Inflammatory macrophage treated with lipopolysaccharide for 4 hours (primary cell): ENCODE data around the gene SMIM21.

ENCODE experiments used
- DNase-seq: peaks from one replicate; pipeline ENCODE4 v3.0.0-alpha.2; 2020

The SMIM21 gene

GRCh38 chr18:75374466-75374865 lies 53.0 kb downstream of the SMIM21 start:
- no peak for DNase-seq

DNA sequence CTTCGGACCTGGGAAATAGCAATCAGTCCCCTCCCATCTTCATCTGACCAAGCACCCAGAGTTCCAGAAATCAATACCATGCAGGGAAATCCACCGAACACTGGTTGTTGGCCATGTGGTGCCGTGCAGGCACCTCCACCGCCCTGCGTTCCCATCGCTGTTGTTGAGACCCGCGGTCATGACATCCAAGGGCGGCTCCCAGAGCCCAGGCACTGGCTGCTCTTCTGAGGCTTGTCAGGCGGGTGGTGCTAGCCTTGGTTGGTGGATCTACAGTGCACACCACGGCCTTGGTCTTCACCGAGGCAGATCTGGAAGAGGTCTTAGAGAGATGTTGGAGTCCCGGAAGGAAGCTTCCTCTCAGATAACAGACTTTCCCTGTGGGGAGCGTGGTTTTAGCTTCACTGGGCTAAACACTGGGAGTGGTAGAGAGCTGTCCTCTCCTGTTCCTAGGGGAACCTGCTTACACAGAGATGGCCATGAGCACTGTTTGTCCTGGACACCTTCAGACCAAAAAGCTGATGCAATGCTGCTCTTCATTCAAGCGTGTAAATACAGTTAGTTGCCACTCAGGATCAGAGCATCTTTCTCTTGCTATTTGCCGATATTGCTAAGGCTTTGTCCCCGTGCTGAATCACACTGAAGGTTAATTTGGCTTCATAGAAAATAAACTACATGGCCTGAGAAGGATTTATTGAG lies 58.3 kb downstream of the SMIM21 start:
- no peak for DNase-seq

DNA sequence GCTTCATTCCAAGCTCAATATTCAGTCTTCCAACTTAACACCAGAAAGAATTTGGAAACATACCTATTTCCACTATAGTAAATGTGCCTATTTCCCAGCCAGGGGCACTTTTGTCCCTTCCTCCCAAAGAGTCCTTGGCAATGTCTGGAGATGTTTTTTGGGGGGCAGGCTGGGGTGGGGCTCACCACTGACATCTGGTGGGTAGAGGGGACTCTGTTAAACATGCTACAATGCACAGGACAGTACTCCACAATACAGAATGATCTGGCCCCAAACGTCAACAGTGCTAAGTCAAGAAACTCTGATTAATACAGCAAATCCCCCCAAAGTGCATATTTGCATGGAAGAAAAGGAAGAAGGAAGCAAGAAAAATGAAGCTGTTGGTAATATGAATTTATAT lies 61.7 kb downstream of the SMIM21 start:
- no peak for DNase-seq

DNA sequence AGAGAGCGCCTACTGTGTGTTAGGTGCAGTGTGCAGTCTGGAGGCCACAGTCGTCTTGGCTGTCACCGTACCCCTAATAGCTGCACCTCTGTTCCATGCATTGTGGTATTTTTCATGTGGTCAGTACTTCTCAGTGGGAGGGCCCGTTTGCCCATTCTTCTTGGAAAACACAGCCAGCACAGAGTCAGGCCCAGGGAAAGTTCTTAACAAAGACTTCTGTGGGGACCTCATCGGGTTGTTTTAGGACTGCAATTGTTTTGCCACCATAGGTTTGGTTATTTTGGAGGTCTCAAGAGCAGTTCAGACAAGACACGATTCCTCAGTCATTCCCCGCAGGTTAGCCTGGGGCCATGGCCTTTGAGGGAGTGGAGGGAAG lies 62.3 kb downstream of the SMIM21 start:
- DNase-seq, result no peak

- peak; percentile 86 for DNase-seq
These were observed 62.8 kb downstream of the SMIM21 start for GRCh38 chr18:75364512-75365253.

GRCh38 chr18:75363446-75364225 lies 63.9 kb downstream of the SMIM21 start:
- no peak for DNase-seq

DNA sequence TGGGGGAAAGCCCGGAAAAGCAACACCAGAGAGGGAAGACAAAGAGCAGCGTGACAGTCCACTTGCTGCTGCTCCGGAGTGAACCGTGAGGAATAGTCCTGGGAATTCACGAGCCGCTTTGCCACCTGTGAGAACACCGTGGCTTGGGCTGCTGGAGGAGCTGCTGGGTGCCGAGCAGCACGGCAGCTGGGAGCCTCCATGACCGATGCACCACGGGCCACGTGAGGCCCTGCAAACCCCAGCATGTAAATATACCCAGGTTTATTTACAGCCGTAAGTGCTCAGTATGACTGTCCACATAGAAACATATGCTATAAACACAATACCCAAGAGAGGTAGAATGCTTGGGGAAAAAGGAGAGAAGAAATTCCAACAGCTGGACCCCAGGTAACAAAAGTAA lies 65.1 kb downstream of the SMIM21 start:
- DNase-seq, result no peak

DNA sequence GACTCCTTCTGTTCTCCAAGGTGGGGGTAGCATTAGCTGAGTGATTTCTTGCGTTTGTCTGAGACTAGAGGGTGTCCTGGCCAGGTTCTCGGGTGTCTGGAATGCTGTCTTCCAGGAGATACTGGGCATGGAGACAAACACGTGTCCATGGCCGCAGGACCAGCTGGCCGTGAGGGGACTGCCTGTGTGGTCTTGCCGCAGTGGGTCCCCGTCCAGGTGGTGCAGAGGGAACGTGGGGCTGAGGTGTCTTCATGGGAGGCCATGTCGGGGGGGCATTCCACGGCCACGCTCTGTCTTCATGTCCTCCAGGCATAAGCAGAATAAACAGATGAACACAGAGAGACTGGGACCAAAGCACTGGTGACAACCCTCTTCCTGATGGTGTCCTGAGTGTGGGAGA lies 66.6 kb downstream of the SMIM21 start:
- DNase-seq, result no peak

DNA sequence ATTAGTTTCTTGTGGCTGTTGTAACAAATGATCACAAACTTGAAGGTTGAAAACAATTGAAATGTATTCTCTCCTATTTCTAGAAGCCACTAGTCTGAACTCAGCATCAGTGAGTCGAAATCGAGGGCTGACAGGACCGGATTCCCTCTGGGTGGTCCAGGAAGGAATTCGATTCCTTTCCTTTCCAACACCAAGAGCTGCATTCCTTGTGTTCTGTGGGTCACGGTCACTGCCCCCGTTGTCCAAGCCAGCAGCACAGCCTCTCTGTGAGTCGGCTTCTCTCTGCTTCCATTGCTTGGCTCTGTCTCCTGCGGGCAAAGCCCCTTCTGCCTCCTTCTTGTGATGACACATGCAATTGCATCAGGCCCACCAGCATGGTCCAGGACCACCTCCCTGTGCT lies 67.3 kb downstream of the SMIM21 start:
- no peak for DNase-seq
